ENCODE results near the gene TMEM233. TPM values are rescaled to one million over a fixed set of nuclear protein-coding genes. Genes with fewer than 3 reads are reported as not detected.

TMEM233 gene
- total RNA-seq, 1 donor from 2014 or later: 0.11 TPM

DNA sequence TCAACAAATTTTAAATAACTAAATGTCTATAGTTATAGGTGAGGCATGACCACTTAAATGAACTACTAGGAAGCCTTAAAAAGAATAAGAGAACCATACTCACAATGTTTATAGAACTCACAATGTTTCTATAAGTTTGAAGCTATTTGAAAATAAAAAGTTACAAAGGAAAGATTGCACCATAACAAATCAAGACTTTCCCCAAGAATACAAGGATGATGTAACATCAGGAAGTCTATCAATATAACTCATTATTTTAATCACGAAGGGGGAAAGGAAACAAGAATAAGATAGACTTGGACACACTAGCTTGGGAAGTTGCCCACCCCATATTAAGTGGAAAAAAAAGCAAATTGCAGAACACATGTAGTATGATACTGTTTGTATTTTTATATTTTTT is 26.9 kb downstream of the TMEM233 start:
- no peaks in the 10 kb centered on the region for H3K9me3 ChIP-seq (replicated peaks)
- H3K4me1 ChIP-seq: no peaks in the 10 kb centered on the region
- TF ChIP-seq, protein P1, sequence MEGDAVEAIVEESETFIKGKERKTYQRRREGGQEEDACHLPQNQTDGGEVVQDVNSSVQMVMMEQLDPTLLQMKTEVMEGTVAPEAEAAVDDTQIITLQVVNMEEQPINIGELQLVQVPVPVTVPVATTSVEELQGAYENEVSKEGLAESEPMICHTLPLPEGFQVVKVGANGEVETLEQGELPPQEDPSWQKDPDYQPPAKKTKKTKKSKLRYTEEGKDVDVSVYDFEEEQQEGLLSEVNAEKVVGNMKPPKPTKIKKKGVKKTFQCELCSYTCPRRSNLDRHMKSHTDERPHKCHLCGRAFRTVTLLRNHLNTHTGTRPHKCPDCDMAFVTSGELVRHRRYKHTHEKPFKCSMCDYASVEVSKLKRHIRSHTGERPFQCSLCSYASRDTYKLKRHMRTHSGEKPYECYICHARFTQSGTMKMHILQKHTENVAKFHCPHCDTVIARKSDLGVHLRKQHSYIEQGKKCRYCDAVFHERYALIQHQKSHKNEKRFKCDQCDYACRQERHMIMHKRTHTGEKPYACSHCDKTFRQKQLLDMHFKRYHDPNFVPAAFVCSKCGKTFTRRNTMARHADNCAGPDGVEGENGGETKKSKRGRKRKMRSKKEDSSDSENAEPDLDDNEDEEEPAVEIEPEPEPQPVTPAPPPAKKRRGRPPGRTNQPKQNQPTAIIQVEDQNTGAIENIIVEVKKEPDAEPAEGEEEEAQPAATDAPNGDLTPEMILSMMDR (IDR thresholded peaks at IDR 0.05; ENCODE audit: borderline replicate concordance): no peak
- DNase-seq: no peak
- H3K4me3 ChIP-seq: no peak overlapping the region
- intact Hi-C loops (cut with micrococcal nuclease): no loop called here
- no peak overlapping the region for H3K27ac ChIP-seq (replicated peaks)
- H3K27me3 ChIP-seq (ENCODE audit: low read depth): peaks cover 42% of the 10 kb centered on the region
- H3K36me3 ChIP-seq: no peaks in the 10 kb centered on the region

DNA sequence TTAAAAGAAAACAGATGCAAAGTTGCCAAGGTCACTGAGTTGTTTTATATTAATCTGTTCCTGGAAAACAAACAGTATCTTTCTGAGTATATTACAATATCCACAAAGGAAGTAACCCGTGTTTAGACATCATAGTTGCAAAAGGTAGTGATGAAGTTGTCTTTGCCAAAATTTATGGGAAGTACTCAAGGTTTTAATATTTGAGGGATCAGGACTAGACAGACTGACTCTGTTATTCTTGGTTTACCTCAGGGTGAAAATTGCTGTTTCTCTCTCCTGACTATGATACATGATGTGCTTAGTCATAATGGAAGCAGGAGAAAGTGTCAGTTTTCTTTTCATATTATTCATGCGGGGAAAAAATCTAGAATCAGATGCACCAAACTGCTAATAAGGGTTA is 28.3 kb downstream of the TMEM233 start:
- TF ChIP-seq, protein P1 (IDR thresholded peaks at IDR 0.05; ENCODE audit: borderline replicate concordance): no peak
- Histone ChIP-seq H3K9me3 (replicated peaks) (no peaks in the 10 kb centered on the region), H3K4me1 (no peaks in the 10 kb centered on the region), H3K4me3 (no peak overlapping the region), H3K36me3 (no peaks in the 10 kb centered on the region), H3K27me3 (ENCODE audit: low read depth) (peaks cover 45% of the 10 kb centered on the region), H3K27ac (replicated peaks) (no peak overlapping the region)
- DNase-seq: no peak
- intact Hi-C loops (cut with micrococcal nuclease): no loop called here

DNA sequence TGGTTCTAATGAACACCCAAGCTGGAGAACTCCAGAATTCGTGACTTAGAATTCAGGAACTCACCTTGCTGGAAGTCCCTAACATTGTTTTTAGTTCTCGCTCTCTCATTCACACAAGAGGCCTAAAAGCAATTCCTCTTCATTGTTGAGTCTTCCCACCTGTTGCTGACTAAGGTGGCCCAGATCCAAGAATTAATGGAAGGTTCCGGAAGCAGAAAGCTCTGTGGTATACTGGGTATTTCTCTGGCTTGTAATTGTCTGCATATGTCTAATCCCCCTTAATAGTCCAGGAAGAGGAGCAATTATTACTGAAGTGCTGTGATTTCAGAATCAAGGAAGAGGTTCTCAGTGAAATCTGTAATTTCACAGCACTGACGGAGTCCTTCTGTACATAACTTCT is 31.4 kb downstream of the TMEM233 start:
- H3K36me3 ChIP-seq: no peaks in the 10 kb centered on the region
- no peaks in the 10 kb centered on the region for H3K4me1 ChIP-seq
- no peak overlapping the region for H3K4me3 ChIP-seq
- intact Hi-C loops (cut with micrococcal nuclease): no loop called here
- TF ChIP-seq, protein P1 (IDR thresholded peaks at IDR 0.05; ENCODE audit: borderline replicate concordance): no peak
- no peaks in the 10 kb centered on the region for H3K9me3 ChIP-seq (replicated peaks)
- no peak for DNase-seq
- peaks cover 28% of the 10 kb centered on the region for H3K27me3 ChIP-seq (ENCODE audit: low read depth)
- H3K27ac ChIP-seq (replicated peaks): no peak overlapping the region

DNA sequence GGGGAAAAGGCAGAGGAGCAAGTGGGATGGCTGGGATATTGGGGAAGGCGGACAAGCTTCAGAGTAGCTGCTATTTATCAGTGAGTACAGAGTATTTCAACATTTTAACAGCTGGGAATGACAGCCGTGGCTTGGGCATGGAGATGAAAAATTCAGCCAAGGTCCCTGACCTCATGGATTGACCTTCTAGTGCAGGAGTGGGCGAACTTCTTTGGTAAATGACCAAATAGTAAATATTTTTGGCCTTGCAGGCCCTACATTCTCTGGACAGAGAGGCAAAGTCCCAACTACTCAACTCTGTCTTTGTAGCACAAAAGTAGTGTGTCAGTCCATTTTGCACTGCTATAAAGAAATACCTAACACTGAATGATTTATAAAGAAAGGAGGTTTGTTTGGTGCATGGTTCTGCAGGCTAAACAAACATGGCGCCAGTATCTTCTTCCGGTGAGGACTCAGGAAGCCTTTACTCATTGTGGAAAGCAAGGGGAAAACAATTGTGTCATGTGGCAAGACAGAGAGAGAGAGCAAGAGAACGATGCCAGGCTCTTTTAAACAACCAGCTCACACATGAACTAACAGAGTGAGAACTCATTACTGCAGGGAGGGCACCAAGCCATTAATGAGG is 33.6 kb downstream of the TMEM233 start:
- H3K27ac ChIP-seq (replicated peaks): no peak overlapping the region
- no peak overlapping the region for H3K4me3 ChIP-seq
- TF ChIP-seq, protein P1 (IDR thresholded peaks at IDR 0.05; ENCODE audit: borderline replicate concordance): no peak
- H3K9me3 ChIP-seq (replicated peaks): no peaks in the 10 kb centered on the region
- peaks cover 22% of the 10 kb centered on the region for H3K27me3 ChIP-seq (ENCODE audit: low read depth)
- no peaks in the 10 kb centered on the region for H3K36me3 ChIP-seq
- intact Hi-C loops (cut with micrococcal nuclease): no loop called here
- H3K4me1 ChIP-seq: peaks cover 4% of the 10 kb centered on the region
- DNase-seq: no peak

DNA sequence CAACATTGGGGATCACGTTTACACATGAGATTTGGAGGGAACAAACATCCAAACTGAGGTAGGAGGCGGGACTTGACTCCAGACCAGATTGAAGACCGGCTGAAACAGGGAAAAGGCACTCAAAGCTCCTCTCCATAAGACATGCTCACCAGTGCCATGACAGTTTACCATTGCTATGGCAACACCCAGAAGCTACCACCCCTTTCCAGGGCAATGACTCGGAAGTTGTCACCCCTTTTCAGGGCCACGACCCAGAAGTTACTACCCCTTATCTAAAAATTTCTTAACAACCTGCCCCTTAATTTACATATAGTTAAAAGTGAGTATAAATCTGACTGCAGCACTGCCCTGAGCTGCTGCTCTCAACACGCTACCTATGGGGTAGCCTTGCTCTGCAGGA is 34.1 kb downstream of the TMEM233 start:
- no peaks in the 10 kb centered on the region for H3K36me3 ChIP-seq
- no peaks in the 10 kb centered on the region for H3K9me3 ChIP-seq (replicated peaks)
- H3K4me3 ChIP-seq: no peak overlapping the region
- DNase-seq: no peak
- peaks cover 21% of the 10 kb centered on the region for H3K27me3 ChIP-seq (ENCODE audit: low read depth)
- peaks cover 7% of the 10 kb centered on the region for H3K4me1 ChIP-seq
- H3K27ac ChIP-seq (replicated peaks): no peak overlapping the region
- intact Hi-C loops (cut with micrococcal nuclease): no loop called here
- TF ChIP-seq, protein P1 (IDR thresholded peaks at IDR 0.05; ENCODE audit: borderline replicate concordance): no peak

Data from left ventricle myocardium inferior (tissue), 1 donor.